HG02840 (cell line): ENCODE data around the gene GLI3.

Experiments used
- ATAC-seq: cut with Tn5 transposase; IDR thresholded peaks from one replicate; pipeline ENCODE4 v1.9.1; 2021; ENCODE audit warnings: mild to moderate bottlenecking, moderate library complexity, moderate number of reproducible peaks; ENCODE audit not compliant: unreplicated experiment, low FRiP score

Gene GLI3

DNA sequence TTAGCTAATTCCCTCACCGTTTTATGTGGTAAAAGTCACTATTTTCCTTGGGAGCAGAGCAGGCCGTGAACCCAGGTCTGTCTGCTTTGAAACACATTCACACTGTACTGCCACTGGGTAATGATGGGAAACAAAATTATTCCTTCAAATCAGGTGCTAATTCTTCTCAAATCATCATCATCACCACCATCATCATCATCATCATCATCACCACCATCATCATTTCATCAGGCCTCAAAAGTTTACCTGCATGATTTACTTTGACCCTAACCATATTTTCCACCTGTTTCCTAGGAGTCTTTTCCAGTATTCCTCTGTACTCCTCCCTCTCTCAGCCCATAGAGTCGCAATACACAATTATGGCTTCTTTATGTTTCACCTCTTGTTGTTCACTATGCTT is 220.5 kb downstream of the GLI3 start:
- ATAC-seq = no peak

DNA sequence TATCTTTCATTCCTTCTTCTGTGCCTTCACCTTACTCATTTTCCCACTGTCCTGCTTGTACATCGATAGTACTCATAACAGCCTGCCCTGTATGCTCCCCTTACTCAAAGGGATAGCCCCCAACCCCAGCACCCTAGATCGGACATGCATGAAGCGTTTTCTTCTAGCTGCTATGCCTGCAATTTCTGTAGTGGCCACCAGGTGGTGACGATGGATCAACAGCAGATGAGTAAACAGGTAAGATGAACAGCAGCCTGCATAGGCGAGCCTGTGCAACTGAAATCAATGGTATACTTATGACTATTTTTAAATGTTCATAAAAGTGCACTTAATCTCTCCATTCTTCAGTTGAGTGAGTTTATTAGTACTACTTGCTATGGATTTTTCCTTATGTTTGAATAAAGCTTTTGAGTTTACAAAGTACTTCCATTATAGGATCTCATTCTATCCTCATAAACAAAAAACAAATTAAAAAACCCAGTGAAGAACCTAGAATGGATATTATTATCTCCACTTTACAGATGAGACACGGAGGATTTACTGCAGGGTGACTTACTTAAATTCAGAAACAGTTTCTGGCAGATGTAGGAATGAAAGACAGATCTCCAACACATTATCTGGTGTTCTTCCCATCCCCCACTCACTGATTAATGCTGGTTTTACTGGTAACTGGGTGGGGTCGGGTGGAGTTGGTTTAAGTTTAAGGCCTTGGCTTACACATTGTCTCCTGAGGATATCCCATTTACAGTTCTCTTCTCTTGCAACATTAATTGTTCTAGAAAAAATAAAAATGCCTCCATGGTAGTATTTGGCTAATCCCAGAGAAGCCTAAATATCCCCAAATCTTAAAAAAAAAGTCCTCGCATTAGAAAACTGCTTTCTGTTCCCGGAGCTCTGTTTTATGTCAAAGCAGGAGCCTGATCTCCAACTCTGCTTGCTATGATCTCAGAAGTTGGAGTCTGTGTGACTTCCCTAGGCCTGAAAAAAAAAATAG is 222.1 kb downstream of the GLI3 start:
- no peak for ATAC-seq

DNA sequence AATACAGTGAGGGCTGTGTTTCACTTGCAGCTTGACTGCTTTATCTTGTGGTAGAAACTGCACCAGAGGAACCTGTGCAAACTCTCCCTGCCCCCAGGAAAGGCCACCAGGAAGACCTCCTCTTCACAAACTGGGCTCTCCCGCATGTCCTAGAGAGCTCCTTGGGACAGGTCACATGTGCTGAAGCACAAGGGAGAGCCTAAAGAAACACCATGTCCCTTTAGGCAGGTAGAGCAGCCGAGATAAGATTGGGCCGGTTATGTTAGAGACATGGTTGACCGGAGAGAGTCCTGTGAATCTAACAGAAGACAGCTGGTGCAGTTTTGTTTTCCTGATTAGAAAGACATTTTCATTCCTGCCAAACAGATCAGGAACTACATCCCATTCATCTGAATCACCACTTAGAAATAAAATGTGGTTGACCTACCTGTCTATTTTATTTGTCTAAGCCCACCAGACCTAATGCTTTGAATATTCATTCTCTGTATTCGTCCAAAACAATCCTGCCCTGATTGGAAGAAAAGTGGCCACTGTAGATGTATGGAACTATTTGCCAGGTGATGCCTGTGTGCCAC is 224.1 kb downstream of the GLI3 start:
- ATAC-seq = no peak

DNA sequence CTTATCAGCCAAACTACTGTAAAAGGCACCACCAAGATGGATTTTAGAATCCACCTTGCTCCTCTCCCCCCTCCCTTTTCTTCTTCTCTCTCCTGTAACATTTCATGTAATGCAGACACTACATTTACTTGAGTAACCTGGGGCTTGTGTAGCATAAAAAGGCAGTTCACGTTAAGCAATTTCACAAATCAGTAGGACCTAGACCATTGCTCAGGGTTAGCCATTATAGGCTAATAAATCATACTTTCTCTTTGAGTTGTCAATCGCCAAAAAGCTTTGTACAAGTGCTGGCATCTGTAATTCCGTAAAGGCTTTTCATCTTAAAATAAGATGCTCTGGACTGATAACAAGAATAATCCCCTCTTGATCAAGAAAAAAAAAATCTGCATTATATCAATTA is 224.7 kb downstream of the GLI3 start:
- no peak for ATAC-seq

DNA sequence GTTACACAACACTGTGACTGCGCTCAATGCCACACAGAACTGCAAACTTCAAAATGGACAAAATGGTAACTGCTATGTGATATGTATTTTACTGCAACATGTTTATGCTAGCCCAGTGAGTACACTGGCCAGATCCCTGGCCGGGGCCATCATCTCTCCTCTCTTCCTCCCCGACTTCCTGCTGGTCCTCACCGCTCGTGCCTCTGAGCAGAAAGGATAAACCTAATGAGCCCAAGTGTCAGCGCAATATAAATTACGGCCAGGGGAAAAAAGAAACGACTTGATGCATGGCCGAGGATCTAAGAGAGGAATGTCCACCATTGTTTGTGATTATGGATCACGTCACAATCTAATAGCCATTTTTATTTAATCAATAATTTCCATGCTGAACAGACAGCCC is 225.2 kb downstream of the GLI3 start:
- ATAC-seq = no peak

DNA sequence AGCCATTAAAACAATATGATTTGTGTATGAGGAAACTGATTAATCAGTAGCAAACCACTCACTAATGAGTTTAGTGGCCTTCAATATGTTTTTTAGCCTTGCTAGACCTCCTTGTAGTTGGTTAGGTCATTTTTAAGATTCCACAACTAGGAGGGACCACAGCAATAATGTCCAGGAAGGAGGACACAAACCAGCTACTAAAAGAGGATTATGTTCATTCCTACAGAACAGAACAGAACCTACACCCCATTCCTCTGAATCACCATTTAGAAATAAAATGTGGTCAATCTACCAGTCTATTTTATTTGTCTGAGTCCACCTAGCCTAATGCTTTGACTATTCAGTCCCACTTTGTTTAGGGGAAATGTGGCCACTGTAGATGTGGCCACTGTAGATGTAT is 226.3 kb downstream of the GLI3 start:
- no peak for ATAC-seq

DNA sequence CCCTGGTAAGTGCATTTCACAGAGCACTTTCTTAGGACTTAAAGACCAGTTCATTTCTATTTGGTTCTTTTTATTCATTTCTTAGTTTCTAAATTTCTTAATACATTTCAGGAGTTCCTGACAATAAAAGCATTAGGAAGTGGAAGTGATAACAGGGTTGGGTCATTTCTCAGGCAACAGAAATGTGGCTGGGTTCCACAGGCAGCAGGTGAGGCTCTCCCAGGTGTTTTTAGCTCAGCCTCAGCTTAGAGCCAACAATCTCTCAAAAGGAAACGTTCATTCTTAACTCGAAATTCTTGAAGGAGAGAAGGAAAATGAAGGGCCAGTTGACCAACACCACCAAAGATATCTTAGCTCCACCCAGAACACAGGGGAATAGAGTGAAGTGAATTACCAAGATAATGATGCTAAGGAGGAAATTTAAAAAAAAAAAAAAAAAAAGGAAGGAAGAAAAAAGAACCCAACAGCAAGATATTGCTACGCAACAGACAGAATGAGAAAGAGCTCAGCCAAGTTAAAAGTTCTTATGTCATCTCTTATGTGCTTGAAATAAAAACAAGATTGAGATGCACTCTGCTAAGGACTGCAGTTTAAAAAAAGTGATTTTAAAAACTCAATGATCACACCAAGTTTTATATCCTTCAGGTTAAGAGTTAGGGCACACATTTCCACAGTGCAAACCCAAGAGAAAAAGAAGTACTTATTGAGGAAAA is 230.1 kb downstream of the GLI3 start:
- ATAC-seq = no peak

DNA sequence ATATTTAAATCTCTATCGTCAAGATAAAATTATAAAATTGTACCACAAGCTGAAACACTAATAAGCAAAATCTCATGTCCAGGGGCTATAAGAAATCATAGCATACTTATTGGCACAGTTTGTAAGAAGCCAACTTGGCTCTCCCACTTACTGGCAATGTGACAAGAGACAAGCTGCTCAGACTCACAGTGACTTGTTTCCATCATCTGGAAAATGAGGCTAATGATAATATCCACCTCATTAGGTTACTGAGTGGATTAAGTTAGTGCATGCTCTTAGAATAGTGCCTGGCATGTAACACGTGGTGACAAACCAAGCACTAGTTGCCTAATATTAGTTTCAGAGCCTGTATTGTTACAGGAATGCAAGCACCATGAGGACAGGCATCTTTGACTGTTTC is 234.4 kb downstream of the GLI3 start:
- no peak for ATAC-seq

DNA sequence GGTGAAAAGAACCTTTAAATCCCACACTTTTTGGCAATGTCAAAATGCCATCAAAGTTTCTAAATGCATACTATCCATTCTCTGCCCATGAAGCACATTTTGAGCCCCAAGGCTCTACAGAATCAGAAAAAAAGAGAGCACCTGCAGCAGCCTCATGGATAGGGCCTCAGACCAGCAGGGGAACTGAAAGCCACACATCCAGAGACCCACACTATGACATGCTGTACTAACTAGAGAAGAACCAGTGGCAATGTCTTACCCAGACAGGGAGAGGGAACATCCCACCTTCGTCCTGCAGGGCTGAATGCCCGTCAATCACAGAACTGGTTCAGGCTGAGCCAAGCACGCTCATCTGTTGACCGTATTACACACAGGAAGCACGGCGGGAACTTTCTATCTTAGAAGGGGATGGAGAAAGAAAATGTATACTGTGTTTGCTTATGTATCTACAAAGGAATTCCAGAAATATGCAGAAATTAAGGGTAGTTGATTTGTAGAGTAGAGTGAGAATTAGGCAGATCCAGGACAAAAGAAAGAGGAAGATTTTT is 237.2 kb downstream of the GLI3 start:
- no peak for ATAC-seq

DNA sequence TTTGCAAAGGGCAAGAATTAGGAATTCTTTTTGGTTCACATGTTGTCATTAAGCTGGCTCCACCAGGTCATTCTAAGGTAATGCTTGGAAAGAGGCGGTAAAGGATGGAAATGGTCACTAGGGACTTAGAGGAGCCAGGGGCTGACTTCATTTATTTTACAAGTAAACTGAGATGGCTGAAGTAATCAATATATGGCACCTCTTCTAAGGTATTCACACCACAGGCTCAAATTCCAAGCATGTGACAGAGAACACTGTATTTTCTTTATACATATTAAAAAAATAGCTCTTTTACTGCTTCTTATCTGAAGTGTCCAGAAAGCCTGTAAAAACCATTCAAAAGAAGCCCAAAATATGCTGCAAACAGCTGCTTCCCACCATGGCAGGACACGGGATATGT is 239.0 kb downstream of the GLI3 start:
- ATAC-seq = no peak

DNA sequence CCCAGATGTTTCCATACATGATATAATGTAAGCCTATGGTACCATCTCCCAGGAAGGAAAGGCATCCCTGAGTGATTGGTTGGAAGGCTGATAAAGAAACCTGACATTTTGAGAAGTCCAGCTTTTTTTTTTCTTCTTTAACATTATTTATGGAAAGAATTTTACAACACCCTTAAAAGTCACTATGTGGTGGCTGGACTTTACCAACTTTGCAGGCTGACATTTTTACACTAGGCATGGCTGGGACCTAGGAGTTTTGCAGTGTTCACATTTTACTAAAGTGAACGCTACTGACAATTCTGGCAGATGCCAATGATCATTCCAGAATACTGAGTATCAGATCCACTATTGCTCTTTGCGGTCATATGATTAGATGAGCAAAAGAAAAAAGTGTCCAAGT is 239.9 kb downstream of the GLI3 start:
- ATAC-seq = no peak

DNA sequence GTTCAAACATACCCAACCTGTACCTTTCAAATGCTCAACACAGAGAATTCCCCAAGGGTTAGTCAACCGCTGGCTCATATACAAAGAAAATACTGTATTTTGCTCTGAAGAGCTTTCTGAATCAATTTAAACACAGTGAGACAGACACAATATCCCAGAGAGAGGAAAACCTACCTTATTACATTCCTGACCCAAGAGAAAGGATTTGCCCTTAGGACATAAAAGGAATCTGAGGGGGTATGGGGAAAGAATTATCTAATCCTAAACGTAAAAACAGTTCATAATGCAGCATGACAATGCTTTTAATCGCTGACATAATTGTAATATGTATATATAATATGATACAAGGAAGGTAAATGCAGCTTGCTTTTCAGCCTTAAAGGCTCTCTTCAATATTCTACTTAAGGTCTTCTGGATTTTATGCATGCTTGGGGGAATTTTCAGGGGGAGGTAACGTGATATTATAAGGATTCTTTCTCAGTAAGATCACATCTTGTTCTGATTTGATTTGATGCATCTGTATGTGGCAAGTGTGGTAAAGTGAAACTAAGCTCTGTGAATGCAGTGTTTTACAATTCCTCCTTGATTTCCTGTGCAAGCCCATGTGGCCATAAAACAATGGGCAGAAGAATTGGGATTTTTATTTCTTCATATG is 240.5 kb downstream of the GLI3 start:
- ATAC-seq = no peak

DNA sequence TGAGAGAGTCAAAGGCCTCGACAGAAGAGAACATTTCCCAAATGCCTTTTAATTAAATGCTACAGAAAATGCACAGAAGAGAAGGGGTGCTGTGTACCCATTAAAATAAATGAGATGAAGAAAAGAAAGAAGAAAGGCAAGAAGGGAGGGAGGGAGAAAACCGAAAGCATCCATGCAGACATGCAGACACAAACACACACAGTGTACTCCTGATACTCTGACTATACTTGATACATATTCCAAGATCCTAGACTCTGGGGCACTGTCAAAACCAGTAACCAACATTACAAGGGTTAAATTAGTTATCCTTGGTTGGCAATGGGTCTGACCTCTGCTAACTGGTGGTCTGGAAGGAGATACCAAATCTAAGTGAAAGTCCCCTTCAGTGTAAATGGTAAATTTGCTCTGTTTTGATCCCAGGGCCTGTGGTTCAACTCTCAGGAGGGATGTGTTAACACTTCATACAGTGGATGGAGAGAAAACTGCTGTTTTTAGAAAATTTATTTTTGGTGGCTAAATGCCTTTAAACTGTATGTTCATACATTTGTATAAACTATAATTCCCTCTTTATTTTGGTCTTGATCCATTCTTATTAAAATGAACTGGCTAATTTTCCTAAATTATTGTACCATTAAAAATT is 241.3 kb downstream of the GLI3 start:
- ATAC-seq = no peak

DNA sequence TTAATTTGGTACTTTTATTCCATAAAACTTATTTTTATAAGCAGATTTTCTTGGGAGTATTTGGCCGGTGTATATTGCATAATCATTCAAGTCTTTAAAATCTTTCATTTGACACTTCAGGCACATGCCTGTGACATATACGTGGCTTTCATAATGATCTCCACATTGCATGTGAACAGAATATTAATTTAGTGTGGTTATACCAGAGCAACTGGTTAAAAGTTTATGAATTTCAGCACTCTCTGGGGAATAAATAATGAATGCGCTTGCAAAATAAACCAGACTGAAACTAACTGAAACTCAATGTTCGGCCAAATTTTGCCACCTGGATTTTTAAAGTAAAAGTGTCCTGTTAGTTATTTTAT is 242.3 kb downstream of the GLI3 start:
- ATAC-seq = no peak

DNA sequence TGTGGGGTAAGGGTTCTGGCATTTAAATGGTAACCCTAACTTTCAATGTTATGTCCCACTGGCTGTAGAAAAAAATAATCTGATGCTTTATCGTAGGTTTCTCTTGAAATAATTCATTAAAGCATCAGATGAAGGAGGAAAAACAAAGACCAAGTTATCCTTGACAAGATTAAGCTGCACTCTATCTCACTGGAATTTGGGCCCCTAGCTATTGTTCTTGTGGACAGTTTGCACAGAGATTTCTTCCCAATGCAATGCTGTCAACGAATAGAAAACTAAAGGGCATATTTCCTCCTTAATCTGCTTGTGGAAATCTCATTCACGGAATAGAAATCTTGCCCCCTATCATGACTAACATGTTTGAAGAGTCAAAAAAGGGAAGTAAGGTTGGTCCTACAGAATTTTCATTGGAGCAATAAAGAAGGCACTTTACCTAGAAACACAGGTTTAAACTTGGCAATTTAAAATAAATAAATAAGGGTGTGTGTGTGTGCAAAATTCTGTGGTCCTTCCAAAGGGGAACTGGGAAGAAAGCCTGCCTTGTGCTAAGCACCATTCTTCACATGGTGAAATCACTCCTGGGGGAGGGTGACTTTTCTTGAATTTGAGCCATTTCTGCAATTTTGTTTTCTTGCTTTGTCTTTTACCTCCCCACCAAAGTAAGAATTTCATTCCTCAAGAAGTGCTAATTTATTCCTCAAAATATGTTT is 242.8 kb downstream of the GLI3 start:
- no peak for ATAC-seq

DNA sequence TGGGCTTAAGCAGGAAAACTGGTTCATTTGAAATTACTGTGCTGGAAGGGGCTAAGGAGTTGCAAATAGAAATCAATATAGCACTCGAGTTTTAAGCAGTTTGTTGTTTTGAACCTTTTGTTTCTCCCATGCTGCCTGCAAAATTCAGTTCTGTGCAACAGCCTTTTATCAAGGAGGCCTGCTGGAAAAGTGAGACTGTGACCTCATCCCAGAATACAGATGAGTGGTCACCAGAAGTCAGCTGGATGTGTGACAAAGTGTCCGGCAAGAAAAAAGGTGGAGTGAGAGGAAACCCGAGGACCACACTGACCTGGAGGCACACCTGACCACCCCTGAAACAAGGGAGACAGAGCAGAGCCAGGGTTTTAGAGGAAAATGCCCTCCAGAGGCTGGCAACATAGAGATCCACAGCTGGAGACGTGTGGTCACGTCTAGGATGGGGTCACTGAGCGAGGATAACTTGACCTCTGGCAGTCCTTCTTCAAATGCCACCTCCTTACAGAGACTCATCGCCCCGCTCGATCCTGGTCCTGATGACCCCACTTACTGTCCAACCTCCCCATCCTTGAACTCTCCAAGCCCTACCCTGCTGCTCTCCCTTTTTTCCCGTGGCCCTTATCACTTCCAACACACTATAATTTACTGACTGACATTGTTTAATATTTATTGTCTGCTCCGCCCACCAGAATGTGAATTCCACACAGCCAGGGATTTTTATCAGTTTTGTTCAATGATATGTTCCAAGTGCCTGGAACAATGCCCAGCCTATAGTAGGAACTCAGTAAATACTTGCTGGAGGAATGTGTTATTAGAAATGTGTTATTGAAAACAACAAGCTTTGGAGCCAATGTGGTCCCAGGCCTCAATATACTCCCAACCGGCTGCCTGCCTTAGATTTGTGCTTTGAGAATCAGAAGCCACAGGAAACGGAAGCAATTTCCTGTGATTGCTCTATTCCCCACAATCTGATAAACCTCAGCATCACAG is 243.8 kb downstream of the GLI3 start:
- no peak for ATAC-seq

DNA sequence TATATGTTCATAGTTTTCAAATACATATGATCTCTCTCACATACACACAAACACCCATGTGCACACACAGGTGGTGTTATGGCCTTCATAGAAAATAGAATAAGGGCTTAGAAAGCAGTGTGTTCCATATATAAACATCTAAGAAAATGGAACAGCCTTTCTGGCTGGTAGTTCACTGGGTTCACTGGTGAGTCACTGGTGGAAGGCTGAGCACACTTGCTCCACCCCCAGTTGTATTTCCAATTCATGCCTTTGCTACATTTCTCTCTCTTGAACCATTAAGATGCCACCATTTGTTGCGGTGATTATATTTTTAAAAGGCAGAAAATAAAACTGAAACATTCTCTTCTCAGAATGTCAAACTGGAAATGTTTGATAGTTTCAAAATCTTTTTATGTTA is 252.1 kb downstream of the GLI3 start:
- ATAC-seq = no peak
